Femur (tissue), 1 donor: ENCODE results near the gene CRYBA4.
"Not testable (repeated sequence)": the region's sequence is repeated elsewhere in the genome, so short reads cannot be mapped to it uniquely, and the experiment has no call there.

Experiments used
- DNase-seq: peaks from one replicate; pipeline ENCODE4 v3.0.0-alpha.2; 2017

CRYBA4 gene

DNA sequence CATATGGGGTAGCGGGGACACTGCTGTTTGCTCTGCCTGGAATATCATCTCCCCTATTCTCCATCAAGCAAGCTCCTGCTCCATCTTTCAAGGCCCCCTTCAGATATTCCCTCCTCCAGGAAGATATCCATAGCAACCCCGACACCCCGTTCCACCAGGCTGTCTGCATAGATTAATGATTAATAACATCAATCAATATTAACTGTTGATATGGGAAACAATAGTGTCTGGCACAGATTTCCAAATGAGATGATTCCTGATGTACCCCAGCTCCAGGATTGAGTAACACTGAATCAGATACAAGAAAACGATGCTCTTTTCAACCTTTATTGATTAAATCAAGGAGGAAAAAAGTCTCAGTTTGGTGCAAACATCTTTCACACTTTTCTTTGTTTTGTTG lies 24.3 kb upstream of the CRYBA4 start:
- DNase-seq: no peak

DNA sequence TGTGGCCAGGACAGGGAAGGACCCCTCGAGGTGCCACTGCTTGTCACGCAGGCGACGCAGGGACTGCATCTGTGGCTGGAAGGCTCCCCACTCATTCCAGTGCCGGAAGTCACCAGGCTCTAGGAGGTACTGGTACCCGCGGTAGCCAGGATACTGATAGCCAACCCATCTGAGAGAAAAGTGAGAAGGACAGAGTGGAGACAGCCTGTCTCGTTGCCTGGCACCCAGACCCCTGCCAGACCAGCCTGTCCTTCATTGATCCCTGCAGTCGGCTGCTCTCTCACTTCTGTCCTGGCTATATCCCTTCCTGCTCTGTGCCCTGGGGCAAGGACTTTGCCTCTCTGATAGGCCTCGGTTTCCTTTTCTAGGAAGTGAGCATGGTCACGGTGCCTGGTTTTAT lies 22.3 kb upstream of the CRYBA4 start:
- DNase-seq: no peak

GRCh38 chr22:26601726-26602125 lies 20.0 kb upstream of the CRYBA4 start:
- no peak for DNase-seq

DNA sequence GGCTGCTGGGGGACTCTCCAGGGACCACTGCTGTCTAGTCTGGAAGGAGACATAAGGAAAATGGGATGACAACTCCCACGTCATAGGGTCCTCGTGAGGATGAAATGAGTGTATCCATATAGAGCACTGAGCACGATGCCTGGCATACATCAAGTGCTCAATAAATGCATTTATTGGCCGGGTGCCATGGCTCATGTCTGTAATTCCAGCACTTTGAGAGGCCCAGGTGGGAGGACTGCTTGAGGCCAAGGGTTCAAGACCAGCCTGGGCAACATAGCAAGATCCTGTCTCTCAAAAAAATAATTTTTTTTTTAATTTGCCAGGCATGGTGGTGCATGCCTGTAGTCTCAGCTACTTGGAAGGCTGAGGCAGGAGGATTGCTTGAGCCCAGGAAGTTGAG lies 19.6 kb upstream of the CRYBA4 start:
- no peak for DNase-seq

DNA sequence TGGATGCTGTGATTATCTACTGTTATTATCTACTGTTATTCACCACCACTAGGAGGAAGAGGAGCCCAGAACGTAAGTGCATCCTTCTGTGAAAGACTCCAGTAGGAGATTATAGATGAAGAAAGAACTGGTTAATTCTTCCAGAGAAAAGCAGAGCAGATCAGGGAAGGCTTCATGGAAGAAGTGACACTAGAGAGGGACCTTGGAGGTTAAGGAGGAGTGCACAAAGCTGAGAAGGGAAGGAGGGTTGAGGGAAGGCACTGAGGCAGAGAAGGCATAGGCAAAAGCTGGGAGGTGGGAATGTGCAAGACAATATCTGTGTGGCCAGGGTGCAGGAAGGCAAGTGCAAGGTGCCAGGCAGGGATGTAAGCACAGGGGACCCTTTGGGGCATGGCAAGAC lies 17.4 kb upstream of the CRYBA4 start:
- DNase-seq: no peak

DNA sequence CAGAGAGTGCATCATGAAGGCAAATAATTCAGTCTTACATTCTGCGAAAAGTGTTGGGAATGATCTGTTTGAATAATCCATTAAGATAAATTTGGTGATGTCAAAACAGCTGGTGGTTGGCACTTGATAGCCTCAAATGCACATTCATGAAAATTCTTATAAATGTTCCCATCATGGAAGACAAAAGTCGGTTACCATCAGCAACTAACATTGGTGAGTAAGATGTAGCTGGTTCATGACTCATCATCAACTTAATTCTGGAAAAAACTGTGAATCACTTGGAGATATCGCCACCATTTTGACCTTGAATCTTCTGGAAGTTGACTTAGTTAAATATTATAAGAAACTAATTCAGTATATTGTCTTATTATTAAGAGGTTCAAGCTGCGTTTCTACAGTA lies 15.2 kb upstream of the CRYBA4 start:
- DNase-seq: no peak

- DNase-seq: no peak
Observed at GRCh38 chr22:26608129-26608528, 13.6 kb upstream of the CRYBA4 start.

- DNase-seq: no peak
Observed at GRCh38 chr22:26609287-26609686, 12.5 kb upstream of the CRYBA4 start.

DNA sequence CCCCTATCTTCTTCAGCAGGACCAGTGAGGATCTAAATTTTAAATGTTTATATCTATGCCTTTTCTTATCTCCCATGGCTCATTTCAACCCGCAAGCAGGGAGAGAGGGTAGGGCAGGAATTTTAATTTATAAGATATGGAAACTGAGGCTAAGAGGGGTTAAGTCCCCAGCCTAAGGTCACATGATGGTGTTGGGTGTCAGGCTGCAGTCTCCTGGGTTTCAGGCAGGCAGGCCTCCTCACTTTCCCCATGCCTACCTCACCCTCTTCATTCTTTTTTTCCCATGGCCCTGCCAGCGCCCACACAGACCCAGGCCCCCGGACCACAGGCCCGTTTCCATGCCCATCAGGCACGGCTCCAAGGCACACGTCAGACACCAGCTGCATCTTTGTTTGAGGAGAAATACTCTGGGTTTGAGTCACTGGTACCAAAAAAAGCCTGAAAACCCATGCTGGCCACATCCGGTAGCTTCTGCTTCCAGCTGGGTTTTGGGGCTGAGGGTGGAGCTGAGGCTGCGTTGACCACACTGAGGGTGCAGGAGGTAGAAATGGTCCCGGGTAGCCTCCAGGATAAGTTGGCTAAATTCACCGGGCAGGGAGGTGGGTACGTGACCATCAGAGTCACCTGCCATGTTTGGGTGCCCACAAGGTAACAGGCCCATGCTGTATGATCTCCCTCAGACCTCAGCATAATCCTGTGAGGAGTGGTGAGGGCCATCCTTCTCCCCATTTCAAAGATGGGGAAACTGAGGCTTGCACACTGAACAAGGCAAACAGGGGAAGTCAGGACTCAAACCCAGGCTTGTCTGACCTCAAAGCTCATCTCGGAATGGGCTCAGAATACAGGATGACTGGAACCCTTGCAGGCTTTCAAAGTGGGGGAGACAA lies 11.4 kb upstream of the CRYBA4 start:
- peak; percentile 82 for DNase-seq

DNA sequence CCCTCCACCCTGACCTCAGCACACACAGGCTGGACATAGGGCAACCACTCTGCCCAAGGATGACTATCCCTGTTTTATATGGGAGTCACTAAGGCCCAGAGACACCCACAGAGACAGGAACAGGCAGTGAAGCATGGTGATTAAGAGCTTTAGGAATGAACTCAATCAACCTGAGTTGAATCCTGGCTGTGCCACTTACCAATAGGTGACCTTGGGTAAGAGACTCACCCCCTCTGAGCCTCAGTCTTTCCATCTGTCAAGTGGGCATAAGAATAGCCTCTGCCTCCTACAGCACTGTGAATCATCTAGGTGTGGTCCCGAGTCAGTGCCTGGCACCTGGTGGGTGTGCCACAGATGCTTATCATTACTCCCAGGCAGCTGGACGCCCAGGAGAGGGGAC lies 10.8 kb upstream of the CRYBA4 start:
- no peak for DNase-seq

DNA sequence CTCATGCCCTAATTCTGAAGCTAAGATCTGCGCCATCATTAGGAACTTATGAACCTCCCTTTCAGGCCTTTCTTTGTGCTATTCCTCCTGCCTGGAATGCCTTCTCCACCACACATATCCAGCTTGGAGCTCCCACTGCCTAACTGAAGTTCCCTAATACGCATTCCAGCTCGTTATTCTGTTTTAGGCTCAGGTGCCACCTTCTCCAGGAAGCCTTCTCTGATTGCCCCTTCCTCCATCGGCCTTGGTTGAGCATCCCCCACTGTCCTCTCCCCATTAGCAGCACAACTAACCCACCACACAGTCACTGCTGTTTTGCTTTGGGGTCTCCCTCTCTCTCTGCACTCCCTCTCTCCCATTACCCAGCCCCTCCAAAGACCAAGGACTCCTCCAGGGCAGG lies 9.1 kb upstream of the CRYBA4 start:
- no peak for DNase-seq

- DNase-seq: not testable (repeated sequence)
Observed at GRCh38 chr22:26613753-26614152, 8.0 kb upstream of the CRYBA4 start.

GRCh38 chr22:26614322-26614721 lies 7.4 kb upstream of the CRYBA4 start:
- DNase-seq: no peak

- no peak for DNase-seq
Observed at GRCh38 chr22:26615149-26615548, 6.6 kb upstream of the CRYBA4 start.

- DNase-seq: no peak
Observed at GRCh38 chr22:26615830-26616435, 5.8 kb upstream of the CRYBA4 start.

DNA sequence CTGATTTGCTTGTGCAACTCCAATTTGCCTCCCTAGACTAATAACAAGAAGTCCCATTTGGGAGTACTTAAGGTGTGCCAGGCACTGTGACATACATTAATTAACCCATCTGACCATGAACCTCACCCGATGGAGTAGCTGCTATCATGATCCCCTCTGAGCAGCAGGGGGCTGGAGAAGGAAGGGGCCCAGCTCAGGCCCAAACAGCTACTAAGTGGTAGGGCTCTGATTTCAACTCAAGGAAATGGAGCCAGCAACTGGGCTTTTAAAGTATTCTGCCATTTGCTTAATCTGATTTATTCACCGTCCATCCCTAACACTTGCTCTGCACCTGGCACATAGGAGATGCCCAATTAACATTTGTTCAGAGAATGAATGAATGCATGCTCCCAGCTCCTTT lies 5.1 kb upstream of the CRYBA4 start:
- DNase-seq: no peak

DNA sequence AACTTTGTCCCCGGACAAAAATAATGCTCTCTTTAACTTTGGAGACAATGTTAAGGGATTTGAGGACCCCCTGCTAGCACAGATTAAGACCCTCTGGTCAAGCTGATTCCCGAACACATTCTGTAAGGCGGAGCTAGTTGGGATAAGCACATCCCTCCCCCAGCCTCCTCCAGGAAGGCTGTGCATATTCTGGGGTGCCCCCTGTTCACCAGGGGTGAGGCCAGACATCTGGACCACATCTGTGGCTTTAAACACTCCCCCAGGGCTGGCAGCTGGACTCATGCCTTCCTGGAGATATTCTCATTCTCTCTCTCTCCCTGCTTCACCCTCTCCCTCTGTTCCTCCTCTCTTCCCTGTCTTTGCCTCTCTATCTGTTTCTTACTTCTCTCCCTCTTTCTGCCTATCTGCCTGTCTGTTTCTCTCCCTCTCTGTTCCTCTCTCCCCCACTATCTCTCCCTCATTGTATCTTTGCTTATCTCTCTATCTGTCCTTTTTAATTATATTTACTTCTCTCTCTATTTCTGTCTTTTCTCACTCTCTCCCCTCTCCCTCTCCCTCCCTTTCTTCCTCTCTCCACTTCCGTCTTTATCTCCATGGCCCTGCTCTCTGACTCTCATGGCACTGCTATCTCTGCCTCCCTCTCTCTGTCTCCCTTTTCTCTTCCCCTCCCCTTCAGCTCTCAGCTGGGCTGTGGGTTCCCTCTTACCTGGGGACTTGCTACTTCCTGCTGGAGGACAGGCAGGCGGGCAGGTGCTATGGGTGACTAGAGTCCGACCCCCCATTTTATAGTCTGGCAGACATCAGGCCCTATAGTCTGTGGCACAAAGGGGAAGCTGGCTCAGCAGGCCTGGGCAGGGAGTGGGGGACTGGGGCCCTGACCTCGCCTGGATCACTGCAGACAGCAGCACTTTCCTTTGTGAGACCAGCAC lies 4.2 kb upstream of the CRYBA4 start, which contains the start of gene CRYBB1:
CRYBB1 (minus strand) TSS at position 757 of the 929 bp plus-strand sequence. CDS start 1,708 bp downstream, outside the sequence.
- DNase-seq: peak; percentile 27

- no peak for DNase-seq
Observed at GRCh38 chr22:26618455-26618854, 3.3 kb upstream of the CRYBA4 start.

- peak; percentile 29 for DNase-seq
Observed at GRCh38 chr22:26619510-26619909, 2.3 kb upstream of the CRYBA4 start.

GRCh38 chr22:26620197-26620596 lies 1.6 kb upstream of the CRYBA4 start:
- no peak for DNase-seq

GRCh38 chr22:26623984-26624383 lies 2.2 kb downstream of the CRYBA4 start:
- DNase-seq: no peak

DNA sequence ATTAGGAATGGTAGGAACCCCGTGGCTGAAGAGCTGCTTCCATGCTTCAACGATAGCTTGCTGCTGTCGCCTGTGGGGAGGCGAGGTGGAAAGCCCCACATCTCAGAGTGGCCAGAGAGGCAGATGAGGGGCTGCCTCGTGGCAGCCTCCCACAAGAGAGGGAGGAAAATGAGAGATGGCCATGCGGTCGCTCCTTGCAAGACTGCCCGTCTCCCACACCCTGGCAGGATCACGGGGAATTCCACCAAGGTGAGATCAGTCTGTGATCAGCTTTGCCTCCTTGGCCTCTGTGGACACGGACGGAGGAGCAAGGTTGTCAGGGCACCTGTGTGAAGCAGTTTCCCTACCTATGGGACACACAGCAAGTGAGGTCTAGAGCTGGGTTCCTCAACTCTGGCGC lies 3.0 kb downstream of the CRYBA4 start:
- DNase-seq: no peak
